ENCODE measurements around the gene CCDC88B.
A peak's percentile ranks its signal among the peaks of the same experiment; 100 is the strongest.

CCDC88B gene

DNA sequence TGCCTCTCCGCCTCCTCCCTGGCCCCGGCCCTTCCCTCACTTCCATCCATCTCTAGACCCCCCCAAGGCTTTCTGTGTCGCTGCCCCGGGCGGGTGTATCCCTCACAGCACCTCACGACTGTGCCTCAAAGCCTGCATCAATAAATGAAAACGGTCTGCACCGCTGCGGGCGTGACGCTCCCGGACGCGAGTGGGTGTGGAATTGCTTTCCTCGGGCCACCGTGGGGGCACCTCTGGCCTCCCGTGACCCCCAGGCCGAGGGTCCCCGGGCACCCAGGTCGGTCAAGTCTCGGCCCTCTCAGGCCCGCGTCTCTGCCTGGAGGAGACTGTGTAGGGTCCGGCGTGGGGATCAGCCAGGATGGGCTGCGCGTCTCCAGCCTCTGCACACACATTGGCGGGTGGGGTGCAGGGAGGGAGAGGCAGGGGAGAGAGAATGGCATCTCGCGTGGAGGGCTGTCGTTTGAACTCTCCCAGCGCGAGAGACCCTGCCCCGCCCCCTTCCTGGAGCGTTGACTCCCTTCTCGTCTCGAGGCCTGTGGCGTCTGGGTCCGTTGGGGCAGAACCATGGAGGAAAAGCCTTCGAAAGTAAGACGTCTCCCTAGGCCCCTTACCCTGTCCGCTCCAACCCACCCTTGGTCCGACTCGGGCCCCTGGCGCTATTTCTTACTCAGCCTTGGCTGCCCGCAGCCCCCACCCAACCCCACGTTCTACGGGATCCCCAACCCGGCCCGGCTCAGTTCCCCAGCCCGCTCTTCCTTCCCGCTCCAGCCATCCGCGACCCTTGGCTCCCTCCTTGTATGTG, 40.0 kb upstream of the CCDC88B start, which contains the start of gene CATSPERZ:
TSS of gene CATSPERZ (plus strand) at position 512 of the 802 bp plus-strand sequence. CDS start at position 565, 53 bp downstream.
- TF ChIP-seq, protein P1, sequence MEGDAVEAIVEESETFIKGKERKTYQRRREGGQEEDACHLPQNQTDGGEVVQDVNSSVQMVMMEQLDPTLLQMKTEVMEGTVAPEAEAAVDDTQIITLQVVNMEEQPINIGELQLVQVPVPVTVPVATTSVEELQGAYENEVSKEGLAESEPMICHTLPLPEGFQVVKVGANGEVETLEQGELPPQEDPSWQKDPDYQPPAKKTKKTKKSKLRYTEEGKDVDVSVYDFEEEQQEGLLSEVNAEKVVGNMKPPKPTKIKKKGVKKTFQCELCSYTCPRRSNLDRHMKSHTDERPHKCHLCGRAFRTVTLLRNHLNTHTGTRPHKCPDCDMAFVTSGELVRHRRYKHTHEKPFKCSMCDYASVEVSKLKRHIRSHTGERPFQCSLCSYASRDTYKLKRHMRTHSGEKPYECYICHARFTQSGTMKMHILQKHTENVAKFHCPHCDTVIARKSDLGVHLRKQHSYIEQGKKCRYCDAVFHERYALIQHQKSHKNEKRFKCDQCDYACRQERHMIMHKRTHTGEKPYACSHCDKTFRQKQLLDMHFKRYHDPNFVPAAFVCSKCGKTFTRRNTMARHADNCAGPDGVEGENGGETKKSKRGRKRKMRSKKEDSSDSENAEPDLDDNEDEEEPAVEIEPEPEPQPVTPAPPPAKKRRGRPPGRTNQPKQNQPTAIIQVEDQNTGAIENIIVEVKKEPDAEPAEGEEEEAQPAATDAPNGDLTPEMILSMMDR (conservative IDR thresholded peaks at IDR 0.05; ENCODE audit: low read depth, low read length) = no peak
- DNase-seq (ENCODE audit: low read depth) = no peak
- H3K4me3 ChIP-seq (ENCODE audit: low read length) = peak within 1 kb of the TSS; percentile 26

DNA sequence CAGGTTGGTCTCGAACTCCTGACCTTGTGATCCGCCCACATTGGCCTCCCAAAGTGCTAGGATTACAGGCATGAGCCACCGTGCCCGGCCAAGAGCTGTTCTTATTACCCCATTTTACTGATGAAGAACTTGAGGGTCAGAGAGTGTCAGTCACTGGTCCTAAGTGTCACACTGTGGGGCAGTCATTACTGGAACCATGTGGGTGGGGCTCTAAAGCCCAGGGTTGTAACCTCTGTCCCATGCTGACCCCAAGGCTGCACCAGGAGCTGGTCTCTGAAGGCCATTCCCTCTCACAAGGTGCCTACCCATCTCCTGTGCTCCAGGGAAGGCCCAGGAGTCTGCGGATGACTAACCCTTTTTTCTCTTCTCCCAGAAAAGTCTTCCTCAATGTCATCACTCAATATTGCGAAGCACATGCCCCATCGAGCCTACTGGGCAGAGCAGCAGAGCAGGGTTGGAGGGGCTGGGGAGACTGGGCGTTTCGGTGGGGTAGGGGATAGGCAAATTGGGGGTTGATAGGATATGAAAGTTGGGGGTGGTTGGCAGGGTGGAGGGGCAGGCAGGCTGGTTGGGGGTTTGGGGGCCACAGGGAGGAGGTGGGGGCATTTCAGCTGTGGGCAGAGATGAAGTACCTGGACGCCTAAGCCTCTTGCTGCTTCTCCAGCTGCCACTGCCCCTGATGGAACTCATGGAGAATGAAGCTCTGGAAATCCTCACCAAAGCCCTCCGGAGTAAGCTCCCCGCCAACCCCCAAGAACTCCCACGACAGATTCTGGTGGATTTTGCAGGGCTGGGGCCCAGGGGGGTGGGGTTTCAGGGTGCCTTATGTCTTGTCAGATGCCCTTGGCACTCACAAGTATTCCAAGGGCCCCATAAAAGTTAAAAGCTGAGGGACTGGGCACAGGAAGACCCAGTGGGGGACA, 36.6 kb upstream of the CCDC88B start:
- no peak for DNase-seq (ENCODE audit: low read depth)
- no peak overlapping the region for H3K4me3 ChIP-seq (ENCODE audit: low read length)
- TF ChIP-seq, protein P1 (conservative IDR thresholded peaks at IDR 0.05; ENCODE audit: low read depth, low read length) = no peak

DNA sequence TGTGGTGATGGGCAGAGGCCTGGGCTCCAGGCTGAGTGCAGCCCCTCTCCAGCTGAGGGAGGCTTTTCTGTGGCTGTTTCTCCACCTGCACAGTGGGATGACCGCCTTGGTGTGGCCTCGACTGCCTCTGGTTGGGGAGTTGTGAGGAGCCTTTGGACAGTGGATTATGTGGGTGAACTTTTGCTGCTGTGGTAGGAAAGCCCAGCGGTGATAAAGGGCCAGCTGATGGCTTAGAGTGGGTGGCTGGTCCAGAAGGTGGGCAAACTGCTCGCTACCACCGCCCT, 36.0 kb upstream of the CCDC88B start:
- TF ChIP-seq, protein P1 (conservative IDR thresholded peaks at IDR 0.05; ENCODE audit: low read depth, low read length) = no peak
- DNase-seq (ENCODE audit: low read depth) = no peak
- H3K4me3 ChIP-seq (ENCODE audit: low read length) = peak overlapping the region; percentile 58

DNA sequence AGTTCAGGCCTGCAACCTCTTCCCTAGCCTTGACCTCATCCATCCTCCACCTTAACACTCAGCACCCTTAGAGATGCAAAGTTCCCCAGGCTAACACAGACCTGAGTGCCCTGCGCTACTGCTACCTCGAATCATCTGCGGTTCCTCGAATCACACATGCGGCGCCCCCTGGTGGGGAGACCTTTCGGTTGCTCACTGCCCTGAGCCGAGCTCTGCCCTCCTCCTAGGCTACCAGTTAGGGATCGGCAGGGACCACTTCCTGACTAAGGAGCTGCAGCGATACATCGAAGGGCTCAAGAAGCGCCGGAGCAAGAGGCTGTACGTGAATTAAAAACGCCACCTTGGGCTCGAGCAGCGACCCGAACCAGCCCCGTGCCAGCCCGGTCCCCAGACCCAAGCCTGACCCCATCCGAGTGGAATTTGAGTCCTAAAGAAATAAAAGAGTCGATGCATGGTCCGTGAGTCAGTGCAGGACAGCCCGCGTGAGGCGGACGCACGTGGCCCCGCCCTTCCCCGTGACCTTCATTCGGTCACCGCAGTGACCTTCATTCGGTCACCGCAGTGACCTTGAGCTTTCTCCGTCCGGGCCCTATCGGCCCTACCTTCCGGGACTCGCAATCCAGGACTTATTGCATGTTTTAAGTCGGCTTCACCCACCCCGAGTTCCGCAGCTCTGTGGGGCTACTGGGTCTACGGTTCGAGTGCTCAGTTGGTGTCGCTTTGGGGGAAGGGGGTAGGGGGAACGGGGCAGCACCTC, 35.5 kb upstream of the CCDC88B start:
- DNase-seq (ENCODE audit: low read depth) = peak; percentile 55
- peak overlapping the region; percentile 58 for H3K4me3 ChIP-seq (ENCODE audit: low read length)
- TF ChIP-seq, protein P1 (conservative IDR thresholded peaks at IDR 0.05; ENCODE audit: low read depth, low read length) = peak; percentile 92

DNA sequence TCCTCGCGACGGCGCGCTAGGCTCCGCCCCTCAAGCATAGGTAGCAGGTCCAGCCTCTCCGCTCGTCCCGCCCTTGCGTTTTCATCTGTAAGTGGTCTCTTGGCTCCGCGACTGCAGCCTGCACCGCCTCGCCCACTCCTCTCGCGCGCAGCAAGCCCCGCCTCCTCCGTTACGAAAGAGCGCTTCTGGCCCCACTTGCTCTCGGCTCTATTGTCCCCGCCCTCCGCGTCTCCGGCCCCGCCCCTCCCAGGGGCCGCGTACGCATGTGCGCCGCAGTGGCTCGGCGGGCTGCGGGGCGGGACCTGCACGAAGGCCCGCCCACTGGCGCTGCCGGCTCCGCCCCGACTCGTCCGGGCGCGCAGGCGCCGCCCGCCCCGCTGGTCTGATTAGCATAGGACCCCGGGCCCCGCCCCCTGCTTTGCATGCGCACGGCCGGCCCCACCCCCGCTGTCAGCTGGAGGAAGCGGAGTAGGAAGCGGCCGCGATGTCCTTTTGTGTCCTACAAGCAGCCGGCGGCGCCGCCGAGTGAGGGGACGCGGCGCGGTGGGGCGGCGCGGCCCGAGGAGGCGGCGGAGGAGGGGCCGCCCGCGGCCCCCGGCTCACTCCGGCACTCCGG, 34.8 kb upstream of the CCDC88B start, which contains the start of gene ESRRA:
TSS of gene ESRRA (plus strand) at position 450 of the 616 bp plus-strand sequence. CDS start 1,656 bp downstream, outside the sequence.
- peak within 1 kb of the TSS; percentile 73 for H3K4me3 ChIP-seq (ENCODE audit: low read length)
- DNase-seq (ENCODE audit: low read depth) = peak; percentile 92
- TF ChIP-seq, protein P1 (conservative IDR thresholded peaks at IDR 0.05; ENCODE audit: low read depth, low read length) = no peak

Measured in retinal pigment epithelial cell (primary cell).